Keratinocyte (primary cell): ENCODE results near the gene DLEC1.

Source experiments
- EZH2 ChIP-seq: IDR thresholded peaks from one replicate; pipeline ENCODE4 v1.6.1; 2012; ENCODE audit warnings: inconsistent platforms, mild to moderate bottlenecking, low read length, moderate library complexity
- TF ChIP-seq, protein P1 (sequence below), 3 experiments: IDR thresholded peaks in 1 of 3; conservative IDR thresholded peaks in 1 of 3; optimal IDR thresholded peaks in 1 of 3; 2 replicates in 2 of 3; 3 replicates in 1 of 3; pipeline versions ENCODE3 to v1.5.1; 2011; ENCODE audit warnings: low read length in 3 of 3, mild to moderate bottlenecking in 3 of 3, moderate library complexity in 2 of 3, control low read depth in 1 of 3, inconsistent platforms in 1 of 3; ENCODE audit not compliant: insufficient read depth in 2 of 3; ENCODE audit errors: extremely low read depth in 1 of 3

DNA sequence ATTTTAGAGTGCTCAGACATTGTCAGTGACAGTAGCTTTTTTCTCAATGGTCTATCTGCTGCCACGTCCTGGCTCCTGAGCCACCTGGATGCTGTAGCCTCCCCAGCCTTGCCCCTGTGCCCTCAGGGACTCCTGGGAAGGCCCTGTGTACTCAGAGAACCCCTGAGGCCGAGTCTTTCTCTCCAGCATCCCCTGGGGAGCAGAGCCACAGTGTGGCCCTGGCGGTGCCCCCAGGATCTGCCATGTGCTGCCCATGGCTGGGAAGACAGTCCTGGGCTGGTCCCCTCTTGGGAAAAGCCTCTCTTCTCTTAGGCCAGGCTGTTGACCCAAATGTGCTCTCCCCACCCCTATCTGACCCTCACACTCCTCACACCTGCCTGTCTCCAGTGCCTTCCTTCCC is 104.5 kb downstream of the DLEC1 start:
- TF ChIP-seq, protein P1, sequence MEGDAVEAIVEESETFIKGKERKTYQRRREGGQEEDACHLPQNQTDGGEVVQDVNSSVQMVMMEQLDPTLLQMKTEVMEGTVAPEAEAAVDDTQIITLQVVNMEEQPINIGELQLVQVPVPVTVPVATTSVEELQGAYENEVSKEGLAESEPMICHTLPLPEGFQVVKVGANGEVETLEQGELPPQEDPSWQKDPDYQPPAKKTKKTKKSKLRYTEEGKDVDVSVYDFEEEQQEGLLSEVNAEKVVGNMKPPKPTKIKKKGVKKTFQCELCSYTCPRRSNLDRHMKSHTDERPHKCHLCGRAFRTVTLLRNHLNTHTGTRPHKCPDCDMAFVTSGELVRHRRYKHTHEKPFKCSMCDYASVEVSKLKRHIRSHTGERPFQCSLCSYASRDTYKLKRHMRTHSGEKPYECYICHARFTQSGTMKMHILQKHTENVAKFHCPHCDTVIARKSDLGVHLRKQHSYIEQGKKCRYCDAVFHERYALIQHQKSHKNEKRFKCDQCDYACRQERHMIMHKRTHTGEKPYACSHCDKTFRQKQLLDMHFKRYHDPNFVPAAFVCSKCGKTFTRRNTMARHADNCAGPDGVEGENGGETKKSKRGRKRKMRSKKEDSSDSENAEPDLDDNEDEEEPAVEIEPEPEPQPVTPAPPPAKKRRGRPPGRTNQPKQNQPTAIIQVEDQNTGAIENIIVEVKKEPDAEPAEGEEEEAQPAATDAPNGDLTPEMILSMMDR (optimal IDR thresholded peaks at IDR 0.05 in 1 of 3, IDR thresholded peaks at IDR 0.05 in 1 of 3, conservative IDR thresholded peaks at IDR 0.05 in 1 of 3; ENCODE audit: extremely low read depth in 1 of 3, insufficient read depth in 2 of 3, low read length in 3 of 3) = no peak
- no peak for TF ChIP-seq EZH2
